ENCODE data around the gene RERE.
"Not testable (repeated sequence)": the region's sequence is repeated elsewhere in the genome, so short reads cannot be mapped to it uniquely, and the experiment has no call there.

RERE gene

GRCh38 chr1:8623651-8624192 is 193.7 kb downstream of the RERE start:
- H3K36me3 ChIP-seq (ENCODE audit: control insufficient read depth, insufficient read depth, low read length); H3K27ac ChIP-seq (ENCODE audit: low read depth, low read length, severe bottlenecking); H3K9me3 ChIP-seq (ENCODE audit: control insufficient read depth, low read length); H3K4me3 ChIP-seq (ENCODE audit: extremely low read depth, insufficient read depth, low read length, poor library complexity, severe bottlenecking): not testable (repeated sequence)
- H3K4me1 ChIP-seq (ENCODE audit: control insufficient read depth, insufficient read depth, low read length, poor library complexity, severe bottlenecking) = peaks cover 34% of the 10 kb centered on the region
- WGBS, 2 experiments (ENCODE audit: insufficient coverage in 2 of 2) = 90 to 100% methylated on average over 2 to 4 of the region's 7 CpGs

- H3K9me3 ChIP-seq (ENCODE audit: control insufficient read depth, low read length); H3K36me3 ChIP-seq (ENCODE audit: control insufficient read depth, insufficient read depth, low read length); H3K27ac ChIP-seq (ENCODE audit: low read depth, low read length, severe bottlenecking); H3K4me3 ChIP-seq (ENCODE audit: extremely low read depth, insufficient read depth, low read length, poor library complexity, severe bottlenecking): not testable (repeated sequence)
- WGBS, 2 experiments (ENCODE audit: insufficient coverage in 2 of 2) = no CpG with 5 or more reads among the region's 2 CpGs
- H3K4me1 ChIP-seq (ENCODE audit: control insufficient read depth, insufficient read depth, low read length, poor library complexity, severe bottlenecking) = peaks cover 20% of the 10 kb centered on the region
Measured at GRCh38 chr1:8621785-8622348, 195.6 kb downstream of the RERE start.

- not testable (repeated sequence) for H3K36me3 ChIP-seq (ENCODE audit: control insufficient read depth, insufficient read depth, low read length); H3K4me3 ChIP-seq (ENCODE audit: extremely low read depth, insufficient read depth, low read length, poor library complexity, severe bottlenecking); H3K9me3 ChIP-seq (ENCODE audit: control insufficient read depth, low read length); H3K27ac ChIP-seq (ENCODE audit: low read depth, low read length, severe bottlenecking)
- peaks cover 18% of the 10 kb centered on the region for H3K4me1 ChIP-seq (ENCODE audit: control insufficient read depth, insufficient read depth, low read length, poor library complexity, severe bottlenecking)
- 79 to 80% methylated on average over 6 of the region's 9 CpGs for WGBS, 2 experiments (ENCODE audit: insufficient coverage in 2 of 2)
Measured at GRCh38 chr1:8621034-8621582, 196.3 kb downstream of the RERE start.

- H3K4me3 ChIP-seq (ENCODE audit: extremely low read depth, insufficient read depth, low read length, poor library complexity, severe bottlenecking); H3K36me3 ChIP-seq (ENCODE audit: control insufficient read depth, insufficient read depth, low read length); H3K4me1 ChIP-seq (ENCODE audit: control insufficient read depth, insufficient read depth, low read length, poor library complexity, severe bottlenecking); H3K27ac ChIP-seq (ENCODE audit: low read depth, low read length, severe bottlenecking); H3K9me3 ChIP-seq (ENCODE audit: control insufficient read depth, low read length): not testable (repeated sequence)
- 92 to 94% methylated on average over 2 of the region's 2 CpGs for WGBS, 2 experiments (ENCODE audit: insufficient coverage in 2 of 2)
Measured at GRCh38 chr1:8619917-8620502, 197.4 kb downstream of the RERE start.

- H3K27ac ChIP-seq (ENCODE audit: low read depth, low read length, severe bottlenecking); H3K4me1 ChIP-seq (ENCODE audit: control insufficient read depth, insufficient read depth, low read length, poor library complexity, severe bottlenecking); H3K9me3 ChIP-seq (ENCODE audit: control insufficient read depth, low read length); H3K36me3 ChIP-seq (ENCODE audit: control insufficient read depth, insufficient read depth, low read length); H3K4me3 ChIP-seq (ENCODE audit: extremely low read depth, insufficient read depth, low read length, poor library complexity, severe bottlenecking): not testable (repeated sequence)
- no CpG with 5 or more reads among the region's 2 CpGs for WGBS, 2 experiments (ENCODE audit: insufficient coverage in 2 of 2)
Measured at GRCh38 chr1:8619419-8619818, 198.0 kb downstream of the RERE start.

- not testable (repeated sequence) for H3K9me3 ChIP-seq (ENCODE audit: control insufficient read depth, low read length); H3K4me1 ChIP-seq (ENCODE audit: control insufficient read depth, insufficient read depth, low read length, poor library complexity, severe bottlenecking); H3K4me3 ChIP-seq (ENCODE audit: extremely low read depth, insufficient read depth, low read length, poor library complexity, severe bottlenecking); H3K27ac ChIP-seq (ENCODE audit: low read depth, low read length, severe bottlenecking)
- WGBS, 2 experiments (ENCODE audit: insufficient coverage in 2 of 2) = 100% methylated on average over 4 of the region's 8 CpGs; no CpG with 5 or more reads in 1 of the 2 experiments
- peaks cover 19% of the 10 kb centered on the region for H3K36me3 ChIP-seq (ENCODE audit: control insufficient read depth, insufficient read depth, low read length)
Measured at GRCh38 chr1:8616791-8617190, 200.6 kb downstream of the RERE start.

- H3K36me3 ChIP-seq (ENCODE audit: control insufficient read depth, insufficient read depth, low read length) = peaks cover 34% of the 10 kb centered on the region
- 100% methylated on average over 1 of the region's 3 CpGs for WGBS, 2 experiments (ENCODE audit: insufficient coverage in 2 of 2)
- not testable (repeated sequence) for H3K4me1 ChIP-seq (ENCODE audit: control insufficient read depth, insufficient read depth, low read length, poor library complexity, severe bottlenecking); H3K9me3 ChIP-seq (ENCODE audit: control insufficient read depth, low read length); H3K4me3 ChIP-seq (ENCODE audit: extremely low read depth, insufficient read depth, low read length, poor library complexity, severe bottlenecking); H3K27ac ChIP-seq (ENCODE audit: low read depth, low read length, severe bottlenecking)
Measured at GRCh38 chr1:8611634-8612515, 205.6 kb downstream of the RERE start.

- 93 to 96% methylated on average over 4 to 5 of the region's 5 CpGs for WGBS, 2 experiments (ENCODE audit: insufficient coverage in 2 of 2)
- Histone ChIP-seq H3K4me1 (ENCODE audit: control insufficient read depth, insufficient read depth, low read length, poor library complexity, severe bottlenecking) (no peaks in the 10 kb centered on the region), H3K9me3 (ENCODE audit: control insufficient read depth, low read length) (no peaks in the 10 kb centered on the region), H3K27ac (ENCODE audit: low read depth, low read length, severe bottlenecking) (no peak overlapping the region), H3K36me3 (ENCODE audit: control insufficient read depth, insufficient read depth, low read length) (peaks cover 40% of the 10 kb centered on the region), H3K4me3 (ENCODE audit: extremely low read depth, insufficient read depth, low read length, poor library complexity, severe bottlenecking) (no peak overlapping the region)
Measured at GRCh38 chr1:8607906-8608305, 209.5 kb downstream of the RERE start.

- Histone ChIP-seq H3K9me3 (ENCODE audit: control insufficient read depth, low read length) (no peaks in the 10 kb centered on the region), H3K4me1 (ENCODE audit: control insufficient read depth, insufficient read depth, low read length, poor library complexity, severe bottlenecking) (peaks cover 9% of the 10 kb centered on the region), H3K27ac (ENCODE audit: low read depth, low read length, severe bottlenecking) (peak overlapping the region; percentile 37), H3K36me3 (ENCODE audit: control insufficient read depth, insufficient read depth, low read length) (peaks cover 45% of the 10 kb centered on the region), H3K4me3 (ENCODE audit: extremely low read depth, insufficient read depth, low read length, poor library complexity, severe bottlenecking) (no peak overlapping the region)
- 56 to 77% methylated on average over 1 to 2 of the region's 7 CpGs for WGBS, 2 experiments (ENCODE audit: insufficient coverage in 2 of 2)
Measured at GRCh38 chr1:8604041-8604945, 213.1 kb downstream of the RERE start.

- H3K9me3 ChIP-seq (ENCODE audit: control insufficient read depth, low read length) = no peaks in the 10 kb centered on the region
- H3K4me3 ChIP-seq (ENCODE audit: extremely low read depth, insufficient read depth, low read length, poor library complexity, severe bottlenecking) = no peak overlapping the region
- no peak overlapping the region for H3K27ac ChIP-seq (ENCODE audit: low read depth, low read length, severe bottlenecking)
- WGBS, 2 experiments (ENCODE audit: insufficient coverage in 2 of 2) = 85% methylated on average over 2 of the region's 4 CpGs; no CpG with 5 or more reads in 1 of the 2 experiments
- H3K36me3 ChIP-seq (ENCODE audit: control insufficient read depth, insufficient read depth, low read length) = peaks cover 39% of the 10 kb centered on the region
- peaks cover 16% of the 10 kb centered on the region for H3K4me1 ChIP-seq (ENCODE audit: control insufficient read depth, insufficient read depth, low read length, poor library complexity, severe bottlenecking)
Measured at GRCh38 chr1:8603220-8603616, 214.2 kb downstream of the RERE start.
